Psoas muscle (tissue), 8 donors: ENCODE measurements around the gene RASA2. TPM values are rescaled to one million over a fixed set of nuclear protein-coding genes. Genes with fewer than 3 reads are reported as not detected.

ENCODE experiments used
- ATAC-seq, 4 donors: fragments of 200-7000 bp; cut with Tn5 transposase; one replicate each; pipeline ENCODE4 v1.9.1; 2020; ENCODE audit warnings: moderate library complexity in 3 of 4, mild to moderate bottlenecking in 2 of 4
- DNase-seq, 2 donors: peaks; one replicate each; pipeline ENCODE4 v3.0.0-alpha.2; 2020
- H3K27ac ChIP-seq: fragments of 200-600 bp; one replicate; pipeline ENCODE4 v1.8.0; 2022
- H3K27me3 ChIP-seq, 3 donors: fragments of 200-600 bp in 1 of 3; one replicate each; pipeline versions ENCODE4 v1.6.1 to v1.8.0; 2013 to 2022; ENCODE audit warnings: low read length in 2 of 3, mild to moderate bottlenecking in 2 of 3, moderate library complexity in 1 of 3; ENCODE audit not compliant: insufficient read depth in 3 of 3
- H3K36me3 ChIP-seq, 2 donors: fragments of 200-600 bp in 1 of 2; one replicate each; pipeline versions ENCODE4 v1.6.1 to v1.8.0; 2013 to 2022; ENCODE audit warnings: low read depth in 1 of 2, mild to moderate bottlenecking in 1 of 2, moderate library complexity in 1 of 2; ENCODE audit not compliant: insufficient read depth in 1 of 2
- H3K4me1 ChIP-seq: fragments of 200-600 bp; one replicate; pipeline ENCODE4 v1.8.0; 2022
- H3K4me3 ChIP-seq: fragments of 200-600 bp; one replicate; pipeline ENCODE4 v1.8.0; 2022; ENCODE audit warnings: mild to moderate bottlenecking
- H3K9me3 ChIP-seq: fragments of 200-600 bp; one replicate; pipeline ENCODE4 v1.8.0; 2022
- CTCF ChIP-seq: fragments of 200-600 bp; IDR thresholded peaks from one replicate; pipeline ENCODE4 v1.8.0; 2022; ENCODE audit warnings: antibody characterized with exemption
- WGBS, 3 donors: extraction: QIAGEN DNeasy Blood & Tissue Kit; methylation state at CpG; one replicate each; pipeline versions ENCODE4 v1.1.6 to v1.1.7; 2013; 5-methylcytosine and 5-hydroxymethylcytosine counted together
- intact Hi-C, 2 donors: fragments of 100-400 bp; cut with DNase I; formaldehyde crosslinking; loops; one replicate each; pipeline versions ENCODE4 v1.11.0 to v1.14.2; 2022
- polyA plus RNA-seq, 3 donors: library from polyadenylated mRNA; stranded (reverse); fragments of 200-250 nt; gene quantifications; one replicate each; pipeline ENCODE4 v1.2.3, GENCODE V29; 2013
- total RNA-seq, 4 donors: library from RNA; stranded (reverse); fragmentation: NEBNext Ultra II Directional in 2 of 4; extraction: Animal tissue kit (Norgen Biotek cat#: 25700) in 2 of 4; gene quantifications; one replicate each; pipeline versions ENCODE4 v1.2.1 to v1.2.4, GENCODE V29; 2021 to 2023
- donor health status: healthy with polysubstance abuse.
- donor health status: DM: no; HTN: no; CAD: no; lungs with moderate emphysema.
- donor health status: Bipolar disorder and iron deficiency.
- donor health status: healthy.
- donor health status: DM: yes; HTN: yes; CAD: no.
- donor health status: DM: no; HTN: no; CAD: no.
- donor health status: DM: no; HTN: no; CAD: no.
- donor health status: DM: yes; HTN: yes; CAD: no.

RASA2 gene
- total and polyA plus RNA-seq, 7 donors, result 1.3 to 4.0 (median 2.3) TPM

- Histone ChIP-seq H3K27me3 (no peaks in the 10 kb centered on the region), H3K36me3 (peaks cover 0 to 13% of the 10 kb centered on the region in 2 donors), H3K27ac (no peak overlapping the region), H3K9me3 (no peaks in the 10 kb centered on the region), H3K4me1 (no peaks in the 10 kb centered on the region), H3K4me3 (no peak overlapping the region)
- TF ChIP-seq CTCF, result no peak
- ATAC-seq, result no peak
- no peak for DNase-seq
- intact Hi-C loops, result loop anchor here in 1 of 2 donors (5.0 kb wide), 1 partner anchor 53 kb away; the partner anchor contains the start of gene RASA2
- 86 to 97% (median 95%) methylated on average over 2 of the region's 2 CpGs for WGBS, 3 donors
Measured at GRCh38 chr3:141540531-141540930, 53.7 kb downstream of the RASA2 start.

- Histone ChIP-seq H3K4me1 (no peaks in the 10 kb centered on the region), H3K36me3 (peaks cover 0 to 20% of the 10 kb centered on the region in 2 donors), H3K4me3 (no peak overlapping the region), H3K27ac (no peak overlapping the region), H3K9me3 (peaks cover 6% of the 10 kb centered on the region), H3K27me3 (no peaks in the 10 kb centered on the region)
- TF ChIP-seq CTCF, result no peak
- intact Hi-C loops, result loop anchor here in 1 of 2 donors (5.0 kb wide), 1 partner anchor 55 kb away; the partner anchor contains the start of gene RASA2
- ATAC-seq (no peak), DNase-seq (no peak)
- WGBS, 3 donors, result 96 to 99% (median 97%) methylated on average over 2 of the region's 2 CpGs
Measured at GRCh38 chr3:141542202-141542969, 55.6 kb downstream of the RASA2 start.

GRCh38 chr3:141542989-141543388, 56.2 kb downstream of the RASA2 start:
- H3K27ac ChIP-seq, result no peak overlapping the region
- intact Hi-C loops, result loop anchor here in 1 of 2 donors (5.0 kb wide), 1 partner anchor 56 kb away; the partner anchor contains the start of gene RASA2
- peaks cover 0 to 20% of the 10 kb centered on the region in 2 donors for H3K36me3 ChIP-seq

GRCh38 chr3:141544697-141545096, 57.9 kb downstream of the RASA2 start:
- no peak for DNase-seq
- no peak overlapping the region for H3K27ac ChIP-seq
- peaks cover 0 to 20% of the 10 kb centered on the region in 2 donors for H3K36me3 ChIP-seq
- WGBS, 3 donors, result 81 to 84% (median 82%) methylated on average over 6 of the region's 6 CpGs
- no peaks in the 10 kb centered on the region for H3K27me3 ChIP-seq
- no peak for ATAC-seq
- H3K9me3 ChIP-seq, result peaks cover 8% of the 10 kb centered on the region
- no peak for TF ChIP-seq CTCF
- H3K4me3 ChIP-seq, result no peak overlapping the region
- no peaks in the 10 kb centered on the region for H3K4me1 ChIP-seq
- intact Hi-C loops, result loop anchor here in 1 of 2 donors (5.0 kb wide), 1 partner anchor 57 kb away; the partner anchor contains the start of gene RASA2

More at GRCh38 chr3:141542989-141543388, 56.2 kb downstream of the RASA2 start:
- Histone ChIP-seq H3K27me3 (no peaks in the 10 kb centered on the region), H3K9me3 (peaks cover 8% of the 10 kb centered on the region), H3K4me3 (no peak overlapping the region), H3K4me1 (no peaks in the 10 kb centered on the region)
- ATAC-seq (no peak), DNase-seq (no peak)
- TF ChIP-seq CTCF, result no peak
